Sigmoid colon (tissue), 4 donors: ENCODE results near the gene OVAAL.

Experiments used
- EP300 ChIP-seq, 4 donors: sonication (generic); formaldehyde crosslinking; IDR thresholded peaks; one replicate each; pipeline ENCODE4 v1.6.1; 2017; ENCODE audit warnings: antibody characterized with exemption in 4 of 4
- TF ChIP-seq, protein P1 (sequence below), 4 experiments: fragments of 450-650 bp in 3 of 4; fragments of 200-600 bp in 1 of 4; IDR thresholded peaks; one replicate each; pipeline ENCODE4 v1.5.1; 2016 to 2019; ENCODE audit warnings: antibody characterized with exemption in 4 of 4, mild to moderate bottlenecking in 3 of 4, moderate library complexity in 2 of 4

DNA sequence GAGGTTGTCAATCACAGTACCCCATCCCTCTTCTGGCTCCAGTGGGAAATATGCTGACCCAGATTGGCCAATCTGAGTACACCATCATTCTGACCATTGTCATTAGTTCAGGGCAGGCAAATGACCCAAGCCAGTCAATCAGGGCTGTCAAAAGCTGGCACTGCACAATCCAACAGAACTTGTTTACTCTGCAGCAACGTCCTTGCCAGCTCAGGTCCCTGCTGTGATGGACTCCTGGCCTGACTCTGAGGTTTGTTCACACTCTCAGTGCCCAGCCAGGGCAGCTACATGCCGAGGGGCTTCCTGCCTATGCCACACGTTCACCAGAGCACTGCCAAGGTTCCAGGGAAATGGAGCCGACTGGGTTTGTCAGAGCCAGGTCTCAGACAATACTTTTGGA is 14.7 kb upstream of the OVAAL start:
- TF ChIP-seq, protein P1, sequence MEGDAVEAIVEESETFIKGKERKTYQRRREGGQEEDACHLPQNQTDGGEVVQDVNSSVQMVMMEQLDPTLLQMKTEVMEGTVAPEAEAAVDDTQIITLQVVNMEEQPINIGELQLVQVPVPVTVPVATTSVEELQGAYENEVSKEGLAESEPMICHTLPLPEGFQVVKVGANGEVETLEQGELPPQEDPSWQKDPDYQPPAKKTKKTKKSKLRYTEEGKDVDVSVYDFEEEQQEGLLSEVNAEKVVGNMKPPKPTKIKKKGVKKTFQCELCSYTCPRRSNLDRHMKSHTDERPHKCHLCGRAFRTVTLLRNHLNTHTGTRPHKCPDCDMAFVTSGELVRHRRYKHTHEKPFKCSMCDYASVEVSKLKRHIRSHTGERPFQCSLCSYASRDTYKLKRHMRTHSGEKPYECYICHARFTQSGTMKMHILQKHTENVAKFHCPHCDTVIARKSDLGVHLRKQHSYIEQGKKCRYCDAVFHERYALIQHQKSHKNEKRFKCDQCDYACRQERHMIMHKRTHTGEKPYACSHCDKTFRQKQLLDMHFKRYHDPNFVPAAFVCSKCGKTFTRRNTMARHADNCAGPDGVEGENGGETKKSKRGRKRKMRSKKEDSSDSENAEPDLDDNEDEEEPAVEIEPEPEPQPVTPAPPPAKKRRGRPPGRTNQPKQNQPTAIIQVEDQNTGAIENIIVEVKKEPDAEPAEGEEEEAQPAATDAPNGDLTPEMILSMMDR (IDR thresholded peaks at IDR 0.05): no peak
- no peak for TF ChIP-seq EP300 (IDR thresholded peaks at IDR 0.05)
